ENCODE measurements around the gene PNLIPRP3. TPM values are rescaled to one million over a fixed set of nuclear protein-coding genes. Genes with fewer than 3 reads are reported as not detected.

PNLIPRP3 gene
- total and polyA plus RNA-seq, 2 donors: 0.23 TPM; not detected in 1

- H3K9me3 ChIP-seq (ENCODE audit: control insufficient read depth in 2 of 2, insufficient read depth in 1 of 2, low read length in 1 of 2): no peaks in the 10 kb centered on the region
- DNase-seq (ENCODE audit: low read depth in 6 of 9, low spot score in 9 of 9): no peak
- no peaks in the 10 kb centered on the region for H3K4me1 ChIP-seq (ENCODE audit: control insufficient read depth in 2 of 2, insufficient read depth in 2 of 2, low read length in 2 of 2)
- H3K27ac ChIP-seq (ENCODE audit: low read depth in 1 of 2, low read length in 1 of 2): no peak overlapping the region
- no peaks in the 10 kb centered on the region for H3K27me3 ChIP-seq (ENCODE audit: control insufficient read depth in 2 of 2, insufficient read depth in 1 of 2, low read length in 1 of 2)
- H3K36me3 ChIP-seq (ENCODE audit: control insufficient read depth in 2 of 2, insufficient read depth in 2 of 2, low read length in 1 of 2): no peaks in the 10 kb centered on the region
- WGBS: 57% methylated on average over 2 of the region's 2 CpGs
- no peak overlapping the region for H3K4me3 ChIP-seq (ENCODE audit: low read length in 2 of 2)
These were observed 36.6 kb downstream of the PNLIPRP3 start for GRCh38 chr10:116464257-116464656.

- H3K4me3 ChIP-seq (ENCODE audit: low read length in 2 of 2): no peak overlapping the region
- H3K27me3 ChIP-seq (ENCODE audit: control insufficient read depth in 2 of 2, insufficient read depth in 1 of 2, low read length in 1 of 2): no peaks in the 10 kb centered on the region
- no peak for DNase-seq (ENCODE audit: low read depth in 6 of 9, low spot score in 9 of 9)
- H3K9me3 ChIP-seq (ENCODE audit: control insufficient read depth in 2 of 2, insufficient read depth in 1 of 2, low read length in 1 of 2): no peaks in the 10 kb centered on the region
- no peak overlapping the region for H3K27ac ChIP-seq (ENCODE audit: low read depth in 1 of 2, low read length in 1 of 2)
- no peaks in the 10 kb centered on the region for H3K36me3 ChIP-seq (ENCODE audit: control insufficient read depth in 2 of 2, insufficient read depth in 2 of 2, low read length in 1 of 2)
- WGBS: 10% methylated on average over 3 of the region's 3 CpGs
- no peaks in the 10 kb centered on the region for H3K4me1 ChIP-seq (ENCODE audit: control insufficient read depth in 2 of 2, insufficient read depth in 2 of 2, low read length in 2 of 2)
These were observed 37.9 kb downstream of the PNLIPRP3 start for GRCh38 chr10:116465546-116465945.

GRCh38 chr10:116466715-116467422 lies 39.2 kb downstream of the PNLIPRP3 start:
- no peak for DNase-seq (ENCODE audit: low read depth in 6 of 9, low spot score in 9 of 9)
- no peak overlapping the region for H3K27ac ChIP-seq (ENCODE audit: low read depth in 1 of 2, low read length in 1 of 2)
- H3K4me3 ChIP-seq (ENCODE audit: low read length in 2 of 2): no peak overlapping the region
- no peaks in the 10 kb centered on the region for H3K36me3 ChIP-seq (ENCODE audit: control insufficient read depth in 2 of 2, insufficient read depth in 2 of 2, low read length in 1 of 2)
- H3K27me3 ChIP-seq (ENCODE audit: control insufficient read depth in 2 of 2, insufficient read depth in 1 of 2, low read length in 1 of 2): no peaks in the 10 kb centered on the region
- H3K9me3 ChIP-seq (ENCODE audit: control insufficient read depth in 2 of 2, insufficient read depth in 1 of 2, low read length in 1 of 2): no peaks in the 10 kb centered on the region
- no peaks in the 10 kb centered on the region for H3K4me1 ChIP-seq (ENCODE audit: control insufficient read depth in 2 of 2, insufficient read depth in 2 of 2, low read length in 2 of 2)
- WGBS: 93% methylated on average over 7 of the region's 7 CpGs

DNA sequence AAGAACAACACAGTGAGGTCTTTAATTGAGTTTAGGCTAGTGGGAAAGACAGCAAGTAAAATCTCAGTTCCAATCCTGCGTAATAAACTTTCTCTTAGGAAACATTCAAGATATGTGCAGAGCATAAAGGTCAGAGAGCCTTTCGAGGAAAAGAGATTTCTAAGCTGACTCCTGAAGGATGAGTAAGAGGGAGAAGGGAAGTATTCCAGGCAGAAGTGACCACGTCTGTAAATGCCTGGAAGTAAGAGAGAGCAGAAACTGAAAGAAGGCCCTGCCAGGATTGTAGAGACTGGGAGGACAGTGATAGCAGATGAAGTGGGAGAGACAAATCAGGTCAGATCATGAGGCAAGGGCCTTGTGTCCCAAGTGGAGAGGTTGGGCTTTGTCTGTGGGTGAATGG lies 41.8 kb downstream of the PNLIPRP3 start:
- no peak overlapping the region for H3K27ac ChIP-seq (ENCODE audit: low read depth in 1 of 2, low read length in 1 of 2)
- no peaks in the 10 kb centered on the region for H3K36me3 ChIP-seq (ENCODE audit: control insufficient read depth in 2 of 2, insufficient read depth in 2 of 2, low read length in 1 of 2)
- 90% methylated on average over 3 of the region's 3 CpGs for WGBS
- no peaks in the 10 kb centered on the region for H3K27me3 ChIP-seq (ENCODE audit: control insufficient read depth in 2 of 2, insufficient read depth in 1 of 2, low read length in 1 of 2)
- no peak for DNase-seq (ENCODE audit: low read depth in 6 of 9, low spot score in 9 of 9)
- no peaks in the 10 kb centered on the region for H3K4me1 ChIP-seq (ENCODE audit: control insufficient read depth in 2 of 2, insufficient read depth in 2 of 2, low read length in 2 of 2)
- H3K4me3 ChIP-seq (ENCODE audit: low read length in 2 of 2): no peak overlapping the region
- no peaks in the 10 kb centered on the region for H3K9me3 ChIP-seq (ENCODE audit: control insufficient read depth in 2 of 2, insufficient read depth in 1 of 2, low read length in 1 of 2)

DNA sequence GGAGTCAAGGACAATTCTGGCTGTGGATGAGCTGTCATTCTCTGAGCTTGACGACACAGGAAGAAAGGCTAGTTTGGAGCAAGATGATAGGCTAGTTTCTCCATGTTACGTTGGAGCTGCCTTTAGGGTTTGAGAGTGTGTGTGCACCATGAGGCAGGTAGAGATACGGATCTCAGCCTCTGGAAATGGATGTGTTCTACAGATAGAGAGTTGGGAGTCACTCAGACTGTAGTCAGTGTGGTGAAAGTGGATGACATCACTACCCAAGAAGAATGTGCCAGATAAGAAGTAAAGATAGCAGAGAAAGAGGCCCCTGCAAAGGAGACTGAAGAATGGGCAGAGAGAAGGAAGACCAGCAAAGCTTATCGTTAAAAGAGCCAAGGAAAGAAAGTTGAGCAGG lies 42.4 kb downstream of the PNLIPRP3 start:
- Histone ChIP-seq H3K27ac (ENCODE audit: low read depth in 1 of 2, low read length in 1 of 2) (no peak overlapping the region), H3K4me1 (ENCODE audit: control insufficient read depth in 2 of 2, insufficient read depth in 2 of 2, low read length in 2 of 2) (no peaks in the 10 kb centered on the region), H3K9me3 (ENCODE audit: control insufficient read depth in 2 of 2, insufficient read depth in 1 of 2, low read length in 1 of 2) (no peaks in the 10 kb centered on the region), H3K36me3 (ENCODE audit: control insufficient read depth in 2 of 2, insufficient read depth in 2 of 2, low read length in 1 of 2) (no peaks in the 10 kb centered on the region), H3K4me3 (ENCODE audit: low read length in 2 of 2) (no peak overlapping the region), H3K27me3 (ENCODE audit: control insufficient read depth in 2 of 2, insufficient read depth in 1 of 2, low read length in 1 of 2) (no peaks in the 10 kb centered on the region)
- DNase-seq (ENCODE audit: low read depth in 6 of 9, low spot score in 9 of 9): no peak
- 93% methylated on average over 4 of the region's 4 CpGs for WGBS

DNA sequence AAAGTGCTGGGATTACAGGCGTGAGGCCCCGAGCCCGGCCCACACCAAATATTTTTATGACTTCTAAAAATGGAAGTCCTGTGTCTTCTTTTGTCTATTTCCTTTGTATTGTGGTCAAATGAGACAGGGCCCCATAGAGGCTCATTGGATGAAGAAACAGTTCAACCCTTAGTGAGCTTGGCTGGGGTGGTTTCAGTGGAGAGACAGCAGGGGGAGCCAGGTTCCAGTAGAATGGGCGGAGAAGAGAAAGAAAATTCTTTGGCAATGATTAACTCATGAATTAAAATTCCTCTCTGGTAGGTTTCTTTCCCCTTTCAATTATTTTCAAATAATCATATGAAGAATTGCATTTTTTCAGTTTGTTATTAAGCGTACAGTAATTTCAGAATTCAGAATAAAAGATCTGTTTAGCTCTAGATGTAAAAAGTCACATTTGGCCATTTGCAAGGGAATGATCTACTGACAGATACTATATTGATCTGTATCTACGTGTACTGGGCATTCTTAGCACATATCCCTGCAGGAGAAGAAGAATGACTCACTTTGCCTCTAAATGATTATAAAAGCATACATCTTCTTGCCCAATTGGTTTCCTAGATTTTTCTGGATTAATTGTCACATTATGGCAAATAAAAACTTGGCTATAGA lies 43.2 kb downstream of the PNLIPRP3 start:
- Histone ChIP-seq H3K9me3 (ENCODE audit: control insufficient read depth in 2 of 2, insufficient read depth in 1 of 2, low read length in 1 of 2) (no peaks in the 10 kb centered on the region), H3K36me3 (ENCODE audit: control insufficient read depth in 2 of 2, insufficient read depth in 2 of 2, low read length in 1 of 2) (no peaks in the 10 kb centered on the region), H3K27ac (ENCODE audit: low read depth in 1 of 2, low read length in 1 of 2) (no peak overlapping the region), H3K27me3 (ENCODE audit: control insufficient read depth in 2 of 2, insufficient read depth in 1 of 2, low read length in 1 of 2) (no peaks in the 10 kb centered on the region), H3K4me3 (ENCODE audit: low read length in 2 of 2) (no peak overlapping the region), H3K4me1 (ENCODE audit: control insufficient read depth in 2 of 2, insufficient read depth in 2 of 2, low read length in 2 of 2) (no peaks in the 10 kb centered on the region)
- 91% methylated on average over 6 of the region's 6 CpGs for WGBS
- no peak for DNase-seq (ENCODE audit: low read depth in 6 of 9, low spot score in 9 of 9)

DNA sequence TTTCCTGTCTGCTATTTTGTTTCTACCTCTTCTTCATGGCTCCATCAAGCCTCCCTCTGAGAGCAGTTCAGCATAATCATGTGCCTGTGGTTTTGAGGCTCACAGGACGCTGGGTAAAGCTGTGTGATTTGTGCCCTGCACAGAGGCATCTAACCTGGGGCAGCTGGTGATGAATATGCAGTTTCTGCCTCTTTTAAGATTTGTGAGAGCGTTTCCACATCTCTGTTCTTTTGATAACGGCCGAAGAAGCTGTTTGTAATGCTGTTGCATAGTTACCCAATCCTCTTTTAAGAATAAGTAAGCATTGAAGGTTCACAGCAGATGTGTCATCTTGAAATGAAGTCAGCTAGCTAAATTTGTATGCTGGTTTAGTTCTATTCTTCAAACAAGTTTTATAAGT lies 45.2 kb downstream of the PNLIPRP3 start:
- Histone ChIP-seq H3K4me1 (ENCODE audit: control insufficient read depth in 2 of 2, insufficient read depth in 2 of 2, low read length in 2 of 2) (no peaks in the 10 kb centered on the region), H3K9me3 (ENCODE audit: control insufficient read depth in 2 of 2, insufficient read depth in 1 of 2, low read length in 1 of 2) (no peaks in the 10 kb centered on the region), H3K27me3 (ENCODE audit: control insufficient read depth in 2 of 2, insufficient read depth in 1 of 2, low read length in 1 of 2) (no peaks in the 10 kb centered on the region), H3K4me3 (ENCODE audit: low read length in 2 of 2) (no peak overlapping the region), H3K27ac (ENCODE audit: low read depth in 1 of 2, low read length in 1 of 2) (no peak overlapping the region), H3K36me3 (ENCODE audit: control insufficient read depth in 2 of 2, insufficient read depth in 2 of 2, low read length in 1 of 2) (no peaks in the 10 kb centered on the region)
- DNase-seq (ENCODE audit: low read depth in 6 of 9, low spot score in 9 of 9): peak in 1 of 9 donors; percentile 11
- WGBS: 7% methylated on average over 4 of the region's 4 CpGs

DNA sequence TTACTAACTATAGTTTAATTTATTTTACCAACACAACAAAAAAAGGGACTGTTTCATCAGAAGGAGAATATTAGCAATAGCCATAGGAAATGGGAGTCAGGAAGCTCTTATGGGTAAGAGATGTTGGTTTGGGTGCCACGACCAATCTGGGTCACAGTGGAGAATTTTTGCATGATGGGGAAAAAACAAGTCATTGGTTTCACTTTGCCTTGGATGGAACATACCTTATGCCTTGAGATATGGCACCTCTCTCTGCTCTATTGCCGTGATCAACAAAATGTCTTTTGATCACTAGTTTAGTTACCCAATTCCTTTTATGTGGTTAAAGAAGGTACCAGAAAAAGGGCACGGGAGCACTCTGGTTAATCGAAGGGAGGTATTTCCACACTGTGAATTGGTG lies 48.2 kb downstream of the PNLIPRP3 start:
- Histone ChIP-seq H3K9me3 (ENCODE audit: control insufficient read depth in 2 of 2, insufficient read depth in 1 of 2, low read length in 1 of 2) (no peaks in the 10 kb centered on the region), H3K4me3 (ENCODE audit: low read length in 2 of 2) (no peak overlapping the region), H3K27me3 (ENCODE audit: control insufficient read depth in 2 of 2, insufficient read depth in 1 of 2, low read length in 1 of 2) (no peaks in the 10 kb centered on the region), H3K36me3 (ENCODE audit: control insufficient read depth in 2 of 2, insufficient read depth in 2 of 2, low read length in 1 of 2) (no peaks in the 10 kb centered on the region), H3K27ac (ENCODE audit: low read depth in 1 of 2, low read length in 1 of 2) (no peak overlapping the region), H3K4me1 (ENCODE audit: control insufficient read depth in 2 of 2, insufficient read depth in 2 of 2, low read length in 2 of 2) (no peaks in the 10 kb centered on the region)
- no peak for DNase-seq (ENCODE audit: low read depth in 6 of 9, low spot score in 9 of 9)
- 71% methylated on average over 4 of the region's 4 CpGs for WGBS

DNA sequence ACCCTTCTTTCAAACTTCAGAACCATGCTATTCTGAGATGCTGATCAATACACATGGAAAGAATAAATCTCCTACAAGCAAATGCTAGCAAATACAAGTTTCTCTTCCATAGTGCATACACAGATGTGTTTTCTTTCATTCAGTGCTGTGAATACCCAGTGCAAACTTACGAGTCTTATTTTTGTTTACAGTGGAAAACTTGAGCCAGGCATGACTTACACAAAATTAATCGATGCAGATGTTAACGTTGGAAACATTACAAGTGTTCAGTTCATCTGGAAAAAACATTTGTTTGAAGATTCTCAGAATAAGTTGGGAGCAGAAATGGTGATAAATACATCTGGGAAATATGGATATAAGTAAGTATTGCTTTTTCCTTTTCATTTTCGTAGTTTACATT lies 48.8 kb downstream of the PNLIPRP3 start:
- no peaks in the 10 kb centered on the region for H3K9me3 ChIP-seq (ENCODE audit: control insufficient read depth in 2 of 2, insufficient read depth in 1 of 2, low read length in 1 of 2)
- DNase-seq (ENCODE audit: low read depth in 6 of 9, low spot score in 9 of 9): no peak
- WGBS: 92% methylated on average over 4 of the region's 4 CpGs
- no peaks in the 10 kb centered on the region for H3K36me3 ChIP-seq (ENCODE audit: control insufficient read depth in 2 of 2, insufficient read depth in 2 of 2, low read length in 1 of 2)
- H3K4me3 ChIP-seq (ENCODE audit: low read length in 2 of 2): no peak overlapping the region
- H3K27ac ChIP-seq (ENCODE audit: low read depth in 1 of 2, low read length in 1 of 2): no peak overlapping the region
- H3K27me3 ChIP-seq (ENCODE audit: control insufficient read depth in 2 of 2, insufficient read depth in 1 of 2, low read length in 1 of 2): no peaks in the 10 kb centered on the region
- no peaks in the 10 kb centered on the region for H3K4me1 ChIP-seq (ENCODE audit: control insufficient read depth in 2 of 2, insufficient read depth in 2 of 2, low read length in 2 of 2)
